ENCODE results near the gene UBL4A.
"Not testable (repeated sequence)": the region's sequence is repeated elsewhere in the genome, so short reads cannot be mapped to it uniquely, and the experiment has no call there.

UBL4A gene

DNA sequence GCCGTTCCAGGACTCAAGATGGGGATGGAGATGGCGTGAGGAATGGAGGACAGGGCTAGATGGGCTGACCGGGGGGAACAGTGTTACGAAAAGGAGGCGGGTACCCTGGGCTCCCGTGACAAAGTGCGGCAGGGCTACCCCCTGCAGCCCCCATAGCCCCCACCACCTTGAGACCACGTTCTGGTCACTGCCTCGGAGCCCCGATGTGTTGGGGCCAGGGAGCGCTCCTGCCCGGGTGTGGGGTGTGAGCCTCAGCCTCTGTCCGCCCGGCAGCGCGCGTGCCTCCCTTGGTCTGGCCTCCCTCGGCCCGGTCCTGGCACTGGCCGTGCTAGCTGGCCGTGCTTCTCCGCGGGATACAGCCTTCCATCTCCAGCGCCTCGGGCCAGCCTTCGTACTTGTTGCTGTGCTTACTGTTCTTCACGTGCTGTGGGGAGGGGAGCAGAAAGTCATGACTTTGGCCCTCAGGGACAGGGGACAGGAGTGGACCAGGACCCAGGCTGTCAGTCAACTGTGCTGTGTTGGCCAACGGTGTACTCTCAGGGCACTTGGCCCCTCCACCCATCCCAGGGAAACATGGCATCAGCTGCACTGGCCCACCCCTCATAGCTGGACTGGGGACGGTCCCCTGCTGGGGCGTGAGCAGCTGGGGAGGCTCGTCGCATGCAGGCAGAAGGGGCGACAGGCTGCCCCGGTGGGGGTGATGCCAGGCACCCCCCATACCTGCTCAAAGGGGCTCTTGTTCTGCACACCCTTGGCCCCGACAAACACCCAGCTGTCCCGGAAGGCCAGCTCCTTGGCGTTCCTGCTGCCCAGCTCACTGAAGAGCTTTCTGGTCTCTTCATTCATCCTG, 20.3 kb upstream of the UBL4A start:
- no peak overlapping the region for H3K4me3 ChIP-seq (ENCODE audit: low read depth, low read length)
- no peak for DNase-seq (ENCODE audit: low read depth)
- TF ChIP-seq MAX (IDR thresholded peaks at IDR 0.05; ENCODE audit: low read depth, low read length) (no peak), POLR2A (IDR thresholded peaks at IDR 0.05; ENCODE audit: extremely low read depth, insufficient read length) (no peak)

DNA sequence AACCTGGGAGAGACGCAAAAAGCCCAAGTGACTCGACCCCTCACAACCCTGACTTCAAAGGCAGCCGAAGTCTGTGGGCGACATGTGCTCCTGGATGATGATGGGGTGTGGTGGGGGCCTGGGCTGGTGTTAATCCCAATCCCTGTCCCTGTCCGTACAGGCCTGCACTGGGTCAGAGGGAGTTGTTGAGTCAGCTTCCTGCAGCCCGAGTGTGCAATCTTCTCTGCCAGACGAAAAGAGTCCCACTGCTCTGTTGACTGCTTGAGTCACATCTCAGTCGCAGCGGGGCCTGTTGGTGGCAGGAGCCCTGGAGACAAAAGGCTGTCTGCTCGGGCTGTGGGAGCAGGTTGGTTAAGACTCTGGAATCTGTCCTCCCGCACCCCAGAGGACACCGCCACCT, 19.3 kb upstream of the UBL4A start:
- TF ChIP-seq, protein P1, sequence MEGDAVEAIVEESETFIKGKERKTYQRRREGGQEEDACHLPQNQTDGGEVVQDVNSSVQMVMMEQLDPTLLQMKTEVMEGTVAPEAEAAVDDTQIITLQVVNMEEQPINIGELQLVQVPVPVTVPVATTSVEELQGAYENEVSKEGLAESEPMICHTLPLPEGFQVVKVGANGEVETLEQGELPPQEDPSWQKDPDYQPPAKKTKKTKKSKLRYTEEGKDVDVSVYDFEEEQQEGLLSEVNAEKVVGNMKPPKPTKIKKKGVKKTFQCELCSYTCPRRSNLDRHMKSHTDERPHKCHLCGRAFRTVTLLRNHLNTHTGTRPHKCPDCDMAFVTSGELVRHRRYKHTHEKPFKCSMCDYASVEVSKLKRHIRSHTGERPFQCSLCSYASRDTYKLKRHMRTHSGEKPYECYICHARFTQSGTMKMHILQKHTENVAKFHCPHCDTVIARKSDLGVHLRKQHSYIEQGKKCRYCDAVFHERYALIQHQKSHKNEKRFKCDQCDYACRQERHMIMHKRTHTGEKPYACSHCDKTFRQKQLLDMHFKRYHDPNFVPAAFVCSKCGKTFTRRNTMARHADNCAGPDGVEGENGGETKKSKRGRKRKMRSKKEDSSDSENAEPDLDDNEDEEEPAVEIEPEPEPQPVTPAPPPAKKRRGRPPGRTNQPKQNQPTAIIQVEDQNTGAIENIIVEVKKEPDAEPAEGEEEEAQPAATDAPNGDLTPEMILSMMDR (IDR thresholded peaks at IDR 0.05; ENCODE audit: low read depth, low read length): no peak
- TF ChIP-seq MYC (IDR thresholded peaks at IDR 0.05; ENCODE audit: low read depth, low read length) (no peak), MAX (IDR thresholded peaks at IDR 0.05; ENCODE audit: low read depth, low read length) (no peak), POLR2A (IDR thresholded peaks at IDR 0.05; ENCODE audit: extremely low read depth, insufficient read length) (no peak)
- DNase-seq (ENCODE audit: low read depth): no peak
- H3K4me3 ChIP-seq (ENCODE audit: low read depth, low read length): no peak overlapping the region

GRCh38 chrX:154502989-154503388, 16.6 kb upstream of the UBL4A start:
- DNase-seq (ENCODE audit: low read depth): no peak
- TF ChIP-seq MYC (IDR thresholded peaks at IDR 0.05; ENCODE audit: low read depth, low read length): no peak
- TF ChIP-seq MAX (IDR thresholded peaks at IDR 0.05; ENCODE audit: low read depth, low read length): no peak
- TF ChIP-seq POLR2A (IDR thresholded peaks at IDR 0.05; ENCODE audit: extremely low read depth, insufficient read length): no peak
- TF ChIP-seq, protein P1 (IDR thresholded peaks at IDR 0.05; ENCODE audit: low read depth, low read length): no peak
- no peak overlapping the region for H3K4me3 ChIP-seq (ENCODE audit: low read depth, low read length)

- DNase-seq (ENCODE audit: low read depth): no peak
- H3K4me3 ChIP-seq (ENCODE audit: low read depth, low read length): no peak overlapping the region
- TF ChIP-seq MAX (IDR thresholded peaks at IDR 0.05; ENCODE audit: low read depth, low read length) (no peak), POLR2A (IDR thresholded peaks at IDR 0.05; ENCODE audit: extremely low read depth, insufficient read length) (no peak), MYC (IDR thresholded peaks at IDR 0.05; ENCODE audit: low read depth, low read length) (no peak)
- TF ChIP-seq, protein P1 (IDR thresholded peaks at IDR 0.05; ENCODE audit: low read depth, low read length): no peak
These were observed 15.7 kb upstream of the UBL4A start for GRCh38 chrX:154502098-154502497.

- not testable (repeated sequence) for DNase-seq (ENCODE audit: low read depth)
These were observed 15.0 kb upstream of the UBL4A start for GRCh38 chrX:154501423-154501822.

DNA sequence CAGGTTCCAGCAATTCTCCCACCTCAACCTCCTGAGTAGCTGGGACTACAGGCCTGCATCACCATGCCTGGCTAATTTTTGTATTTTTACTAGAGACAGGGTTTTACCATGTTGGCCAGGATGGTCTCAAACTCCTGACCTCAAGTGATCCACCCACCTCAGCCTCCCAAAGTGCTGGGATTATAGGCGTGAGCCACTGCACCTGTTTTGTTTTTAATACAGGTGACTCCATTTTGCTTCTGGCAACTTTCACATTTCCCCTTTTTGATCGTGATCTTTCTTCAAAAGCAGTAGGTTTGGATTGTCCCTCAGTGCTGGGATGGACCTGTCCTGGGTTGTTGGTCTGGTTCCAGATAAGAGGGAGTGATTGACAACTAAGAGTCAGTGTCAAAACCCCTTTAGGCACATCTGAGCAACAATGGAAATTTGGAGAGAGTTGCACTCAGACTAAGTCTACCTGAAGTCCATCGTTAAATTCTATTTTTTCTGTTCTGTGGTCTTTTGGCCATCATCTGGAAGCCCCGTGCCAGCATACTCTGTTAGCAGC, 10.2 kb upstream of the UBL4A start:
- H3K4me3 ChIP-seq (ENCODE audit: low read depth, low read length); DNase-seq (ENCODE audit: low read depth): not testable (repeated sequence)

More at GRCh38 chrX:154501423-154501822, 15.0 kb upstream of the UBL4A start:
- H3K4me3 ChIP-seq (ENCODE audit: low read depth, low read length): not testable (repeated sequence)

- TF ChIP-seq MAX (IDR thresholded peaks at IDR 0.05; ENCODE audit: low read depth, low read length) (no peak), MYC (IDR thresholded peaks at IDR 0.05; ENCODE audit: low read depth, low read length) (no peak), POLR2A (IDR thresholded peaks at IDR 0.05; ENCODE audit: extremely low read depth, insufficient read length) (no peak)
- TF ChIP-seq, protein P1 (IDR thresholded peaks at IDR 0.05; ENCODE audit: low read depth, low read length): no peak
- no peak overlapping the region for H3K4me3 ChIP-seq (ENCODE audit: low read depth, low read length)
These were observed 9.1 kb upstream of the UBL4A start for GRCh38 chrX:154495472-154495922.

More at GRCh38 chrX:154495472-154495922, 9.1 kb upstream of the UBL4A start:
- DNase-seq (ENCODE audit: low read depth): no peak

Data from NB4 (cell line).